K562 (cell line): ENCODE measurements around the gene C1QTNF8.

Experiments
- CREB1 ChIP-seq, 2 experiments: sonication (generic) in 1 of 2; formaldehyde crosslinking in 1 of 2; IDR thresholded peaks; 2 replicates each; pipeline versions ENCODE4 v1.6.1 to v1.8.0; 2012 to 2022; ENCODE audit warnings: inconsistent platforms in 1 of 2, mild to moderate bottlenecking in 1 of 2, missing genetic modification reagents in 1 of 2, moderate library complexity in 1 of 2
- EZH2 ChIP-seq: IDR thresholded peaks from 2 replicates; pipeline ENCODE4 v1.6.1; 2012; ENCODE audit warnings: low read depth, mild to moderate bottlenecking, inconsistent platforms, low read length, borderline replicate concordance
- NRF1 ChIP-seq, 2 experiments: fragments of 450-650 bp; IDR thresholded peaks in 1 of 2; conservative IDR thresholded peaks in 1 of 2; 2 replicates each; pipeline ENCODE4 v1.6.1; 2014; ENCODE audit warnings: mild to moderate bottlenecking in 2 of 2
- ZNF583 ChIP-seq: fragments of 250-450 bp; sonication (Bioruptor Pico); IDR thresholded peaks from 2 replicates; pipeline ENCODE4 v1.4.0; 2020
- TF ChIP-seq, protein P1 (sequence below), 3 experiments: IDR thresholded peaks in 2 of 3; conservative IDR thresholded peaks in 1 of 3; 2 replicates each; pipeline ENCODE4 v1.5.1; 2011 to 2012; ENCODE audit warnings: low read length in 3 of 3, mild to moderate bottlenecking in 3 of 3, control low read depth in 2 of 3, improper control_type of control experiment in 1 of 3, inconsistent platforms in 1 of 3, low read depth in 1 of 3, mixed read lengths in 1 of 3, moderate library complexity in 1 of 3; ENCODE audit not compliant: insufficient read depth in 2 of 3

DNA sequence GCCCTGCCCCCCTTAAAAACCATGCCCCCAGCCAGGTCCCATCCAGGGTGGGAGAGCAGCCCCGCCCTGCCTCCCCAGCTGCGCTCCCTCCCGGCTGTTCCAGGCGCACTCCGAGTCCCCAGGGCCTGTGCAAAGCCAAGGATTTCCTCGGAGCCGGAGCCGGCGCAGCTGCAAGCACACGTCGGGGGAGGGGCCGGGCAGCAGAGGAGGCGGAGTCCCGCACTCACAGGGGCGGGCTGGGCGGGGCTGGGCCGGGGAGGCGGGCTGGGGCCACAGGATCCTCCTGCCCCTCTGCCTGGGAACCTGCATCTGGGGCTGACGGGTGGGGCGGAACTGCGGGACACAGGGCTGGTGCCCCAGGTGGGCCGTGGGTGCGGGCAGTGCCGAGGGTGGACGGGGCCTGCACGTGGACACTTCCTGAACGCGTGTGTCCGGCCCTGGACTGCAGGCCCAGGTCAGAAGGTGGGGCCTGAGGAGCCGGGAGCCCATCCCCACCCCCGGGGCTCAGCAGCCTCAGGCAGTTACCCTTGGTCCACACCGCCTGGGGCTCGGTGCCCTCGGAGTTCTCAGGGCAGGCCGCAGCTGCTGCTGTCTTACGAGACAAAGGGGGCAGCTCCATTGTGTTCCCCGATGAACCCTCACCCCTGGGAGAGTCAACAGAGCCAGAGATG lies 47.5 kb downstream of the C1QTNF8 start:
- no peak for TF ChIP-seq EZH2
- TF ChIP-seq, protein P1, sequence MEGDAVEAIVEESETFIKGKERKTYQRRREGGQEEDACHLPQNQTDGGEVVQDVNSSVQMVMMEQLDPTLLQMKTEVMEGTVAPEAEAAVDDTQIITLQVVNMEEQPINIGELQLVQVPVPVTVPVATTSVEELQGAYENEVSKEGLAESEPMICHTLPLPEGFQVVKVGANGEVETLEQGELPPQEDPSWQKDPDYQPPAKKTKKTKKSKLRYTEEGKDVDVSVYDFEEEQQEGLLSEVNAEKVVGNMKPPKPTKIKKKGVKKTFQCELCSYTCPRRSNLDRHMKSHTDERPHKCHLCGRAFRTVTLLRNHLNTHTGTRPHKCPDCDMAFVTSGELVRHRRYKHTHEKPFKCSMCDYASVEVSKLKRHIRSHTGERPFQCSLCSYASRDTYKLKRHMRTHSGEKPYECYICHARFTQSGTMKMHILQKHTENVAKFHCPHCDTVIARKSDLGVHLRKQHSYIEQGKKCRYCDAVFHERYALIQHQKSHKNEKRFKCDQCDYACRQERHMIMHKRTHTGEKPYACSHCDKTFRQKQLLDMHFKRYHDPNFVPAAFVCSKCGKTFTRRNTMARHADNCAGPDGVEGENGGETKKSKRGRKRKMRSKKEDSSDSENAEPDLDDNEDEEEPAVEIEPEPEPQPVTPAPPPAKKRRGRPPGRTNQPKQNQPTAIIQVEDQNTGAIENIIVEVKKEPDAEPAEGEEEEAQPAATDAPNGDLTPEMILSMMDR (IDR thresholded peaks at IDR 0.05 in 2 of 3, conservative IDR thresholded peaks at IDR 0.05 in 1 of 3; ENCODE audit: insufficient read depth in 2 of 3, low read depth in 1 of 3, low read length in 3 of 3), result no peak
- no peak for TF ChIP-seq CREB1 (IDR thresholded peaks at IDR 0.05)
- TF ChIP-seq CREB1 (CRISPR knock-in tag; IDR thresholded peaks at IDR 0.05), result no peak
- no peak for TF ChIP-seq ZNF583 (CRISPR knock-in tag)
- TF ChIP-seq NRF1 (conservative IDR thresholded peaks at IDR 0.05 in 1 of 2, IDR thresholded peaks at IDR 0.05 in 1 of 2), result peak; percentile 82 to 84
